GM12875 (cell line): Measurements from ENCODE around the gene KDM4F.

Source experiments
- H3K4me3 ChIP-seq: one replicate; pipeline ENCODE4 v1.5.1; 2011; ENCODE audit warnings: low read depth, low read length, control low read depth
- TF ChIP-seq, protein P1 (sequence below): IDR thresholded peaks from 2 replicates; pipeline ENCODE4 v1.5.1; 2011; ENCODE audit warnings: low read depth, mild to moderate bottlenecking, control low read depth, inconsistent platforms, low read length, moderate library complexity, borderline replicate concordance; ENCODE audit not compliant: insufficient read depth

Gene KDM4F

DNA sequence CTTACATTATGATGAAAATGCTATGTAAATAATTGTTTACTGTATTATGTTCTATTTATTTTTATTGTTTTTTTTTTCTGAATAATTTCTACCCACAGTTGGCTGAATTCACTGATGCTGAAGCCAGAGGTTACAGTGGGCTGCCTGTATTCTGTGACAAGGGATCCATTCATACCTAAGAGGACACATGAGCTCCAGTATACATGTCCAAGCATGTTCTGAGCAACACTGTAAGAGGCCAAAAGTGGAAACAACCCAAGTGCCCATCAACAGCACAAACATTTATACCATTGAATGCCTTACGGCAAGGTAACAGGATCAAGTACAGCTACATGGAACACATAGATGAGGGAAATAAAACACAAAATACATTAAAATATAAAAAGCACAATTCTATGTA is 16.1 kb downstream of the KDM4F start:
- TF ChIP-seq, protein P1, sequence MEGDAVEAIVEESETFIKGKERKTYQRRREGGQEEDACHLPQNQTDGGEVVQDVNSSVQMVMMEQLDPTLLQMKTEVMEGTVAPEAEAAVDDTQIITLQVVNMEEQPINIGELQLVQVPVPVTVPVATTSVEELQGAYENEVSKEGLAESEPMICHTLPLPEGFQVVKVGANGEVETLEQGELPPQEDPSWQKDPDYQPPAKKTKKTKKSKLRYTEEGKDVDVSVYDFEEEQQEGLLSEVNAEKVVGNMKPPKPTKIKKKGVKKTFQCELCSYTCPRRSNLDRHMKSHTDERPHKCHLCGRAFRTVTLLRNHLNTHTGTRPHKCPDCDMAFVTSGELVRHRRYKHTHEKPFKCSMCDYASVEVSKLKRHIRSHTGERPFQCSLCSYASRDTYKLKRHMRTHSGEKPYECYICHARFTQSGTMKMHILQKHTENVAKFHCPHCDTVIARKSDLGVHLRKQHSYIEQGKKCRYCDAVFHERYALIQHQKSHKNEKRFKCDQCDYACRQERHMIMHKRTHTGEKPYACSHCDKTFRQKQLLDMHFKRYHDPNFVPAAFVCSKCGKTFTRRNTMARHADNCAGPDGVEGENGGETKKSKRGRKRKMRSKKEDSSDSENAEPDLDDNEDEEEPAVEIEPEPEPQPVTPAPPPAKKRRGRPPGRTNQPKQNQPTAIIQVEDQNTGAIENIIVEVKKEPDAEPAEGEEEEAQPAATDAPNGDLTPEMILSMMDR, result no peak
- no peak overlapping the region for H3K4me3 ChIP-seq

DNA sequence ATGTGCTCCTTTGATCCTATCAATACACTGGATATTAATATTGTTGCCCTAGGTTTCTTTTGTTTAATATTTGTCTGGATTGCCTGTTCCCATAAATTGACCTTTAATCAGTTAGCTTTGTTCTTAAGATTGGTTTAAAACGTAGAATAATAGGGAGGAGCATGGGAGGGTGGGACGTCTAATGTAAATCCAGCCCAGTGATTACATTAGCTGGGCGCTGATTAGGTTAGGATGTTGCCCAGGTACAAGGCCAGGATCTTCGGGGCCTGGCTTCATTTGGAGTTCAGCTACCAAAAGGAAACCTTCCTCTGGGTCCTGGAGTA is 17.5 kb downstream of the KDM4F start, which contains the start of gene SRSF8:
Gene SRSF8 (plus strand): TSS at position 204 of the 323 bp plus-strand sequence. CDS start 308 bp downstream, outside the sequence.
- H3K4me3 ChIP-seq, result peak within 1 kb of the TSS; percentile 99
- TF ChIP-seq, protein P1, result no peak

DNA sequence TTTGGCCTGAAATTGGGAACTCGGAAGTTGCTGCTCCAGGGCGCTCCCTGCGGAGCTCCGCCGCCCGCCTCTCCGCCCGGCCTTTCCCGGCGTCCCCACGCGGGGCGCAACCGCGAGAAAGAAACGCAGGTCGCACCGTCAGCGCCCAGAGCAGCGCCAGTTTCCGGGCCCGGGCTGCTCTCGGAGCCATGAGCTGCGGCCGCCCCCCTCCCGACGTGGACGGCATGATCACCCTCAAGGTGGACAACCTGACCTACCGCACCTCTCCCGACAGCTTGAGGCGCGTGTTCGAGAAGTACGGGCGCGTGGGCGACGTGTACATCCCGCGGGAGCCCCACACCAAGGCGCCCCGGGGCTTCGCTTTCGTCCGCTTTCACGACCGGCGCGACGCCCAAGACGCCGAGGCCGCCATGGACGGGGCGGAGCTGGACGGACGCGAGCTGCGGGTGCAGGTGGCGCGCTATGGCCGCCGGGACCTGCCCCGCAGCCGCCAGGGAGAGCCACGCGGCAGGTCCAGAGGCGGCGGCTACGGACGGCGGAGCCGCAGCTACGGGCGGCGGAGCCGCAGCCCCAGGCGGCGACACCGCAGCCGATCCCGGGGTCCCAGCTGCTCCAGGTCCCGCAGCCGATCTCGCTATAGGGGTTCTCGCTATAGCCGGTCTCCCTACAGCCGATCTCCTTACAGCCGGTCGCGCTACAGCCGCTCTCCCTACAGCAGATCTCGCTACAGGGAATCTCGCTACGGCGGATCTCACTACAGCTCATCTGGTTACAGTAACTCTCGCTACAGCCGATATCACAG is 18.0 kb downstream of the KDM4F start:
- peak overlapping the region; percentile 99 for H3K4me3 ChIP-seq
- TF ChIP-seq, protein P1, result peak; percentile 51

DNA sequence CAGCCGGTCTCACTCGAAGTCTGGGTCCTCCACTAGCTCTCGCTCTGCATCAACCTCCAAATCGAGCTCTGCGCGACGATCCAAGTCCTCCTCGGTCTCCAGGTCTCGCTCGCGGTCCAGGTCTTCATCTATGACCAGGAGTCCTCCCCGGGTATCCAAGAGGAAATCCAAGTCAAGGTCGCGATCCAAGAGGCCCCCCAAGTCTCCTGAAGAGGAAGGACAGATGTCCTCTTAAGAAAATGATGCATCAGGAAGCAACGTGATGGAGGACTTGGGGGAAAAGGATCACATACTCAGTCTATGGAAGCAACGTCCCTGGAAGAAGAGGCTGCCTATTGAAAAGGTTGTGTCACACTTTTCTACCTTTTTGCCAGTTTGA is 18.6 kb downstream of the KDM4F start:
- TF ChIP-seq, protein P1, result no peak
- peak overlapping the region; percentile 99 for H3K4me3 ChIP-seq

DNA sequence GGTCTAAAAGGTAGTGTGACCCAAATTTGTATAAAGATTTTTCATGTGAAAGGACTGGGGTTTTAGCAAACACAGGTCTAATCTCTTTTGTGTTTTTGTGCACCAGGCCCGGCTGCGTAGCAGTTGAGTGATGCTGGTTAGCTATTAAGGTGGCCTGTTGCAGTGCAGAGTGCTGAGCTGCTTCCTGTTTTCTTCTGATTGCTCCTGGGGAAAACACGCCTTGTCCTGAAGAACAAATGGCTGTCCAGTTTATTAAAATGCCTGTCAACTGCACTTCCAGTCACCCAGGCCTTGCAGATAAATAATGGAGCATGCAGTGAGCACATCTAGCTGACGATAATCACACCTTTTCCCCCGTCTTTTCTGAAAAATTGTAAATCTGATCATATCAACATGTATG is 19.3 kb downstream of the KDM4F start:
- TF ChIP-seq, protein P1, result no peak
- peak overlapping the region; percentile 99 for H3K4me3 ChIP-seq

DNA sequence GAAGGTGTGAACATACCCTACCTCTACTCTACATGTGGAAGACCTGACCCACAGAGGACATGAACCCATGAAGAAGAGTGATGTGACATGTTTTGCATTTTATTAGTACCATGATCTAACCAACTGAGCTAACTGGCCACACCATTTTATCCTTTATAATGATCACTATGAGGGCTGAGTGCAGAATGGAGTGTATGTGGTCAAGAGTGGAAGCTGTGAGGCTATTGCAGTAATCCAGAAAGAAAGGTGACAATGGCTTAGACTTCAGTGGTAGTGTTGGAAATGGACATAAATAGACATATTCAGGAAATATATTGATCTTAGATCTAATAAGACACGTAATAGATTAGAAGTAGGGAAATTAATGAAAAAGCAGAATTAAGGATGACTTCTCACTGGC is 21.2 kb downstream of the KDM4F start:
- TF ChIP-seq, protein P1, result no peak
- H3K4me3 ChIP-seq, result no peak overlapping the region

DNA sequence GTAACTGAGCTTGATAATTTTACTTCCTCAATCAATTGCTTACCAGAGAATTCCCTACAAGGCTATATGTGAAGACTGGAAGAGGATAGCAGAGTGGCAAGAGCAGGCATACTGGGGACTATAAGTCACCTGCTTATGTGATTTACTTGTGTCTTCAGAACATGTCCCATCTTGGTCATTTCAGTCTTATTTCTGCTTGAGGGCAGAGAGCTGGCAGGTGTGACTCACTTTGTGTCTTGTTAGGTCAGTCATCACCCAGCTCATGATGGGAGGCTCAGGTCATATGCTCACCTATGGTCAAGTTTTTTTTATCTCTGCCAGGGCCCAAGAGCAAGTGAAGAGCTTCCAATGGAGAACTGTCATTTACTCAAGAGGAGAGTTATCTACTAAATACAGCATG is 23.7 kb downstream of the KDM4F start:
- TF ChIP-seq, protein P1, result no peak

More for the DNA sequence above, 23.7 kb downstream of the KDM4F start:
- H3K4me3 ChIP-seq, result no peak overlapping the region
